K562 (cell line): ENCODE results near the gene PUS3. TPM values are rescaled to one million over a fixed set of nuclear protein-coding genes. Genes with fewer than 3 reads are reported as not detected.

Experiments used
- CC2D1A ChIP-seq: fragments of 450-650 bp; IDR thresholded peaks from 2 replicates; pipeline ENCODE4 v1.6.1; 2017; ENCODE audit warnings: mild to moderate bottlenecking
- ETS2 ChIP-seq: IDR thresholded peaks from 2 replicates; pipeline ENCODE4 v1.6.1; 2016; ENCODE audit warnings: borderline replicate concordance, missing genetic modification characterization, mild to moderate bottlenecking, moderate library complexity, missing compliant biosample characterization; ENCODE audit not compliant: poor library complexity, severe bottlenecking
- FOXP1 ChIP-seq: sonication (generic); formaldehyde crosslinking; IDR thresholded peaks from 2 replicates; pipeline ENCODE4 v1.8.0; 2022; ENCODE audit warnings: mild to moderate bottlenecking, missing genetic modification reagents
- HMGN3 ChIP-seq: IDR thresholded peaks from 2 replicates; pipeline ENCODE4 v1.6.1; 2011; ENCODE audit warnings: borderline replicate concordance, low read depth, mild to moderate bottlenecking, mixed read lengths, low read length; ENCODE audit not compliant: insufficient read length; ENCODE audit errors: extremely low read depth
- HNRNPLL ChIP-seq: fragments of 200-400 bp; formaldehyde crosslinking; IDR thresholded peaks from 2 replicates; pipeline ENCODE4 v1.6.1; 2017; ENCODE audit warnings: low read length, low read depth, mild to moderate bottlenecking; ENCODE audit not compliant: poor library complexity, severe bottlenecking
- ILF3 ChIP-seq: fragments of 450-650 bp; IDR thresholded peaks from 2 replicates; pipeline ENCODE4 v1.6.1; 2018; ENCODE audit warnings: antibody characterized with exemption, mild to moderate bottlenecking, moderate library complexity, borderline replicate concordance
- KLF6 ChIP-seq: fragments of 250-450 bp; sonication (Bioruptor Pico); IDR thresholded peaks from 2 replicates; pipeline ENCODE4 v1.4.0; 2020; ENCODE audit warnings: mild to moderate bottlenecking, moderate library complexity, borderline replicate concordance
- MAZ ChIP-seq, 2 experiments: fragments of 450-650 bp in 1 of 2; sonication (generic) in 1 of 2; formaldehyde crosslinking; IDR thresholded peaks in 1 of 2; conservative IDR thresholded peaks in 1 of 2; 2 replicates each; pipeline versions ENCODE4 v1.4.0 to v1.5.0; 2020; ENCODE audit warnings: mild to moderate bottlenecking in 1 of 2, missing genetic modification reagents in 1 of 2
- NONO ChIP-seq, 2 experiments: fragments of 200-400 bp in 1 of 2; fragments of 450-650 bp in 1 of 2; formaldehyde crosslinking in 1 of 2; IDR thresholded peaks; 2 replicates each; pipeline ENCODE4 v1.6.1; 2017; ENCODE audit warnings: low read depth in 2 of 2, mild to moderate bottlenecking in 2 of 2, moderate library complexity in 2 of 2, low read length in 1 of 2
- NR2F6 ChIP-seq: fragments of 450-650 bp; formaldehyde crosslinking; IDR thresholded peaks from 2 replicates; pipeline ENCODE4 v1.4.0; 2020; ENCODE audit warnings: mild to moderate bottlenecking
- PHF8 ChIP-seq: fragments of 200-600 bp; sonication (generic); IDR thresholded peaks from 2 replicates; pipeline ENCODE4 v1.6.1; 2012; ENCODE audit warnings: mixed run types, mild to moderate bottlenecking, inconsistent platforms, low read length, moderate library complexity, borderline replicate concordance
- PYGO2 ChIP-seq: fragments of 450-650 bp; IDR thresholded peaks from 2 replicates; pipeline ENCODE4 v1.6.1; 2016; ENCODE audit warnings: mild to moderate bottlenecking, missing genetic modification characterization, moderate library complexity, missing compliant biosample characterization
- RCOR1 ChIP-seq, 2 experiments: IDR thresholded peaks; 2 replicates each; pipeline ENCODE4 v1.6.1; 2012; ENCODE audit warnings: low read depth in 2 of 2, low read length in 2 of 2, borderline replicate concordance in 1 of 2, improper control_type of control experiment in 1 of 2
- SMARCC2 ChIP-seq: fragments of 450-650 bp; IDR thresholded peaks from 2 replicates; pipeline ENCODE4 v1.6.1; 2017; ENCODE audit warnings: antibody characterized with exemption, moderate library complexity, mild to moderate bottlenecking, low read depth
- SOX6 ChIP-seq: fragments of 450-650 bp; IDR thresholded peaks from 2 replicates; pipeline ENCODE4 v1.6.1; 2014; ENCODE audit warnings: mild to moderate bottlenecking
- SP2 ChIP-seq: IDR thresholded peaks from 2 replicates; pipeline ENCODE4 v1.6.1; 2011; ENCODE audit warnings: mild to moderate bottlenecking, low read depth, low read length, moderate library complexity; ENCODE audit not compliant: poor library complexity, severe bottlenecking; ENCODE audit errors: extremely low read depth
- SREBF1 ChIP-seq: fragments of 150-350 bp; IDR thresholded peaks from 2 replicates; pipeline ENCODE4 v1.6.1; 2014; ENCODE audit warnings: antibody characterized with exemption, low read depth, low read length, borderline replicate concordance
- TCF7 ChIP-seq: sonication (generic); IDR thresholded peaks from 2 replicates; pipeline ENCODE4 v1.6.1; 2016; ENCODE audit warnings: antibody characterized with exemption, borderline replicate concordance
- ZBTB1 ChIP-seq: sonication (generic); formaldehyde crosslinking; IDR thresholded peaks from 2 replicates; pipeline ENCODE4 v1.8.1; 2023; ENCODE audit warnings: missing genetic modification reagents, low read depth, mild to moderate bottlenecking, borderline replicate concordance
- ZBTB7A ChIP-seq: IDR thresholded peaks from 2 replicates; pipeline ENCODE4 v1.6.1; 2011; ENCODE audit warnings: low read depth, mild to moderate bottlenecking, low read length, moderate library complexity, borderline replicate concordance; ENCODE audit not compliant: control insufficient read depth
- ZFX ChIP-seq: sonication (generic); formaldehyde crosslinking; IDR thresholded peaks from 2 replicates; pipeline ENCODE4 v1.8.0; 2022; ENCODE audit warnings: mild to moderate bottlenecking, missing genetic modification reagents, moderate library complexity
- ZNF217 ChIP-seq: sonication (generic); formaldehyde crosslinking; IDR thresholded peaks from 2 replicates; pipeline ENCODE4 v1.8.0; 2022; ENCODE audit warnings: mild to moderate bottlenecking, missing genetic modification reagents
- ZNF274 ChIP-seq: IDR thresholded peaks from 2 replicates; pipeline ENCODE4 v1.6.1; 2011; ENCODE audit warnings: low read depth, mild to moderate bottlenecking, low read length, moderate library complexity, borderline replicate concordance
- ZNF408 ChIP-seq: fragments of 250-450 bp; sonication (Bioruptor Pico); IDR thresholded peaks from 2 replicates; pipeline ENCODE4 v1.4.0; 2020; ENCODE audit warnings: low read depth, mild to moderate bottlenecking, moderate library complexity
- ZNF695 ChIP-seq: fragments of 450-650 bp; formaldehyde crosslinking; IDR thresholded peaks from 2 replicates; pipeline ENCODE4 v1.4.0; 2020; ENCODE audit warnings: mild to moderate bottlenecking, moderate library complexity
- polyA plus RNA-seq, 8 experiments: library from polyadenylated mRNA; depleted of rRNA in 4 of 8; stranded (reverse) in 5 of 8; unstranded in 3 of 8; fragments of >200 nt; fragmentation: Nextera tagmentation in 2 of 8; fragmentation: Illumina TruSeq in 1 of 8; extraction: Ambion mirVana in 2 of 8; extraction: Trizol in 1 of 8; gene quantifications; 2 replicates each; pipeline versions ENCODE4 v1.2.1 to v1.2.3, GENCODE V29; 2011 to 2014; ENCODE audit warnings: inconsistent platforms in 1 of 8, missing spikeins in 1 of 8
- total RNA-seq, 7 experiments: library from RNA; depleted of rRNA in 6 of 7; stranded (reverse); fragments of >200 nt in 6 of 7; fragmentation: Illumina TruSeq in 2 of 7; extraction: Trizol in 2 of 7; gene quantifications; 2 replicates each; pipeline versions ENCODE4 v1.2.1 to v1.2.3, GENCODE V29; 2011 to 2021; ENCODE audit warnings: low replicate concordance in 1 of 7
- TF ChIP-seq, protein P1 (sequence below): fragments of 250-450 bp; sonication (Bioruptor Pico); IDR thresholded peaks from 2 replicates; pipeline ENCODE4 v1.9.0; 2021; ENCODE audit warnings: mild to moderate bottlenecking
- TF ChIP-seq, protein P2 (sequence below): fragments of 450-650 bp; formaldehyde crosslinking; IDR thresholded peaks from 2 replicates; pipeline ENCODE4 v1.4.0; 2020; ENCODE audit warnings: mild to moderate bottlenecking, mixed read lengths

Gene PUS3
- total and polyA plus RNA-seq, 9 of the 15 experiments (the other 6 are each of a cell fraction or from before 2014, with no cell fraction given), result 16.5 to 49.2 (median 35.9) TPM

DNA sequence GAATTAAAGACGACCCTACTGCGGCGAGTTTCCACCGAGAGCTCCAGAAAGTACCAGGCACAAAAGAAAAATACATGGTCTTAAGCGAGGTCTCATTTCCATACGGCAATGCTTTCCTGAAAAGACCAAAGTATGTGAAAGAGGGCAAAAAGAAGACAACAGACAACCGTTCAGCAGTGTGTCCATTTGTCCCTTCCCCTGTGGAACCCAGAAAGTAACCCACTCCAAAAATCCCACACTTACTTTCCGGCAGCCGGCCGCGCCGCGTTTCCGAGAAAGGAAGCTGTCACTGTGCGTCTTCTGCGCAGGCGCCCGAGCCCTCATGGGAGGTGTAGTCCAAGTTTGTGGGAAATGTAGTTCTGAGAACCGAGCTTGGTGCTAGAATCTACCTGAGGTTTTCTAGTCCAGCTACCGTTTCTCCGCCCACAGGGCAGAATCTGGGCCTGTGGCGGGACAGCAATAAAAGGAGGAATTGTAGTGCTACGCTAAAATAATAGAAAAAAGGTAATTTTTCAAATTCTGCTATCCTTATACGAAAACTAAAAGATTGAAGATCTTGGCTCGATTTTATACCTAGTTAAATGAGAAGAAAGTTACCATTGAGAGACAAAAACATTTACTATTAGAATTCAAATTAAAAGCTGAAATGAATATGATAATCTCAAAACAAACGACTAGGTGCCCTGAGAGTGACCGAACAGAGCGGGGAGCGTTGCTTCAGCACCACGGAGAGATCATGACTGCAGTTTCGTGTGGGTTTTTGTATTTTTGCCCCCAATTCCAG is at the start of gene PUS3 (continued):
- TF ChIP-seq MAZ (CRISPR knock-in tag; conservative IDR thresholded peaks at IDR 0.05 in 1 of 2, IDR thresholded peaks at IDR 0.05 in 1 of 2) (no peak; a peak in 1 of 4 replicates), HNRNPLL (peak; percentile 85), SREBF1 (0 out of 2 replicates have a peak, but pooled peaks have one; percentile 14), SMARCC2 (no peak), FOXP1 (CRISPR knock-in tag) (no peak), HMGN3 (no peak), ZNF695 (no peak), NONO (IDR thresholded peaks at IDR 0.05; ENCODE audit: low read depth in 2 of 2, low read length in 1 of 2) (no peak), TCF7 (no peak), ILF3 (no peak), ETS2 (tag) (no peak), SOX6 (no peak), ZNF217 (CRISPR knock-in tag) (no peak), KLF6 (CRISPR knock-in tag) (no peak), NR2F6 (CRISPR knock-in tag) (no peak), PYGO2 (no peak), ZNF274 (no peak), SP2 (no peak), PHF8 (peak; percentile 82; the same call in 1 of the 2 replicates), RCOR1 (IDR thresholded peaks at IDR 0.05; ENCODE audit: borderline replicate concordance in 1 of 2, low read depth in 2 of 2, low read length in 2 of 2) (no peak), ZBTB1 (CRISPR knock-in tag) (no peak), ZNF408 (no peak), CC2D1A (no peak), ZFX (CRISPR knock-in tag) (no peak), ZBTB7A (no peak)
- TF ChIP-seq, protein P1, sequence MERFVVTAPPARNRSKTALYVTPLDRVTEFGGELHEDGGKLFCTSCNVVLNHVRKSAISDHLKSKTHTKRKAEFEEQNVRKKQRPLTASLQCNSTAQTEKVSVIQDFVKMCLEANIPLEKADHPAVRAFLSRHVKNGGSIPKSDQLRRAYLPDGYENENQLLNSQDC (CRISPR knock-in tag), result no peak
- TF ChIP-seq, protein P2, sequence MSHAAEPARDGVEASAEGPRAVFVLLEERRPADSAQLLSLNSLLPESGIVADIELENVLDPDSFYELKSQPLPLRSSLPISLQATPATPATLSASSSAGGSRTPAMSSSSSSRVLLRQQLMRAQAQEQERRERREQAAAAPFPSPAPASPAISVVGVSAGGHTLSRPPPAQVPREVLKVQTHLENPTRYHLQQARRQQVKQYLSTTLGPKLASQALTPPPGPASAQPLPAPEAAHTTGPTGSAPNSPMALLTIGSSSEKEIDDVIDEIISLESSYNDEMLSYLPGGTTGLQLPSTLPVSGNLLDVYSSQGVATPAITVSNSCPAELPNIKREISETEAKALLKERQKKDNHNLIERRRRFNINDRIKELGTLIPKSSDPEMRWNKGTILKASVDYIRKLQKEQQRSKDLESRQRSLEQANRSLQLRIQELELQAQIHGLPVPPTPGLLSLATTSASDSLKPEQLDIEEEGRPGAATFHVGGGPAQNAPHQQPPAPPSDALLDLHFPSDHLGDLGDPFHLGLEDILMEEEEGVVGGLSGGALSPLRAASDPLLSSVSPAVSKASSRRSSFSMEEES (CRISPR knock-in tag), result no peak
